HTERT RPE-1 (cell line): ENCODE measurements around the gene FAM110C.
"Not testable (repeated sequence)": the region's sequence is repeated elsewhere in the genome, so short reads cannot be mapped to it uniquely, and the experiment has no call there.

Experiments
- in situ Hi-C: fragments of 300-500 bp; cut with MboI; formaldehyde crosslinking; loops from 4 replicates; pipeline ENCODE4 v1.14.3; 2020; ENCODE audit warnings: low sequenced_read_pairs

FAM110C gene

GRCh38 chr2:44748-45341 lies 1.5 kb downstream of the FAM110C start:
- in situ Hi-C loops: no loop called here

GRCh38 chr2:42788-43187 lies 3.5 kb downstream of the FAM110C start:
- in situ Hi-C loops: no loop called here

- in situ Hi-C loops: no loop called here
These were observed 5.8 kb downstream of the FAM110C start for GRCh38 chr2:40465-40864.

DNA sequence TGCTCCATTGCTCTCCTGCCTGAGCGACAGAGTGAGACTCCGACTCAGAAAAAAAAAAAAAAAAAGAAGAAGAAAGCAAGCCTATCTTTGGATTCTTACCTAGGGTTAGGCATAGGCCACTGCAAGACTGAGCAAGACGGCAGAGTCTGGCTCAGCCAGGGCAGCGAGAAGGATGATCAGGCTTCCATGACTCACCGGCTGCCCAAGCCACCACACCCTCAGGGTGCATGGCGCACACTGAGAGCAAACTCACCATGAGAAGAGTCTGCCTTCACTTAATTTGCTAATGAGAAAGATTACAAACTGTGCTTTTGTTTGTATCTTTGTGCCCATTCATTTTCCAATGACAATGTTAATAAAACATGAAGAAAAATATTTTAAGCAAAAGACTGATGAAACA lies 8.2 kb downstream of the FAM110C start:
- in situ Hi-C loops: no loop called here

- in situ Hi-C loops: no loop called here
These were observed 10.0 kb downstream of the FAM110C start for GRCh38 chr2:36318-36717.

- in situ Hi-C loops: no loop called here
These were observed 10.5 kb downstream of the FAM110C start for GRCh38 chr2:35852-36251.

GRCh38 chr2:33620-34019 lies 12.7 kb downstream of the FAM110C start:
- in situ Hi-C loops: no loop called here

- in situ Hi-C loops: no loop called here
These were observed 14.2 kb downstream of the FAM110C start for GRCh38 chr2:32068-32467.

GRCh38 chr2:29253-29652 lies 17.1 kb downstream of the FAM110C start:
- in situ Hi-C loops: no loop called here

GRCh38 chr2:28406-28975 lies 17.8 kb downstream of the FAM110C start:
- in situ Hi-C loops: no loop called here

- in situ Hi-C loops: no loop called here
These were observed 19.4 kb downstream of the FAM110C start for GRCh38 chr2:26891-27290.

DNA sequence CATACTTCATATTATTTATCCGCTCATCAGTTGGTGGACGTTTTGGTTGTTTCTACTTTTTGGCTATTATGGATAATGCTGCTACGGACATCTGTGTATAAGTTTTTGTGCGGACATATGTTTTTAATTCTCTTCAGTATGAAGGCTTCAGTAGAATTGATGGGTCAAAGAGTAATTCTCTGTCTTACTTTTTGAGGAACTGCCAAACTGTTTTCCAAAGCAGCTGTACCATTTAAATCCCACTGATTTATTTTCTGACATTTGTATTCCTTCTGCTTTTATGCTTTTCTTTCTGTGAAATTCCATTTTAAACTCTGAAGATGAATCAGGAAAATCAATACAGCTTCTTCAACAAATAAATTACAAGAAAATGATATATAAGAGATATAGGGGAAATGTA lies 20.8 kb downstream of the FAM110C start:
- in situ Hi-C loops: no loop called here

DNA sequence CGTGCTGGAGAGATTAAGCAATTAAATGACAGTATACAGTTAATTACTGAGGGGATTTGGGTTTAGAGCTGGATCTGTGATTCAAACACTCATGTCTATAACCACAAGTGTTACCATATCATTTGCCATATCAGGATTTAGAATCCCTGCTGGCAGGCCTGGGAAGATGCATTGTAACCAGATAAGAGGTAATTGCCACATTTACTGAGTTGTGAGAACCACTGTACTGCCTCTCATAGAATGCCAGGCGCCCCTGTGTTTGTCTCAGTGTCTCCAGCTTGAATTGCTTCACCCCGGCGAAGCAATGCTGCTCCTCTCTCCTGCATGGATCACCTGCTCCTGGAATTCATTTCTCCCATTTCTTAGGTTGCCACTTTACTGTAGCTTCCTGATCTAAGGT lies 21.7 kb downstream of the FAM110C start:
- in situ Hi-C loops: not testable (repeated sequence)

- in situ Hi-C loops: no loop called here
These were observed 22.2 kb downstream of the FAM110C start for GRCh38 chr2:24107-24506.

GRCh38 chr2:23283-23682 lies 23.0 kb downstream of the FAM110C start:
- in situ Hi-C loops: no loop called here

GRCh38 chr2:22244-22643 lies 24.1 kb downstream of the FAM110C start:
- in situ Hi-C loops: not testable (repeated sequence)

- in situ Hi-C loops: not testable (repeated sequence)
These were observed 26.0 kb downstream of the FAM110C start for GRCh38 chr2:20259-20658.

DNA sequence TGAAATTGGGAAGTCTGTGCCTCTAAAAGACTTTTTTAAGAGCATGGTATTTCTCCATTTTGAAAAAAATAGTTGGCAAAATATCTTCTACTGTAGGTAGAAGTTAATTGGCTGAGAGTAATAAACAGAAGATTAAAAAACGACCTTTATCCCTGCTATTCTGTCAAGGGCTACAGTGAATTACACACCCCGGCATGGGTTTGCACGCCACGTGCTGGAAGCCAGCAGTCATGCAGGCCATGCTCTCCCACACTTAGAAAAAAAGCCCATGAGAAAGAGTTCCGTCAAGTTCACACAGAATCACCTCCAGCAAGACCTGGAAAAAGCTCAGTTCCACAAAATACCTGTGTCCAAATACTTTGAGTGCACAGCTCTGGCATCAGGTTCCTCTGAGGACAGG lies 26.8 kb downstream of the FAM110C start:
- in situ Hi-C loops: no loop called here

DNA sequence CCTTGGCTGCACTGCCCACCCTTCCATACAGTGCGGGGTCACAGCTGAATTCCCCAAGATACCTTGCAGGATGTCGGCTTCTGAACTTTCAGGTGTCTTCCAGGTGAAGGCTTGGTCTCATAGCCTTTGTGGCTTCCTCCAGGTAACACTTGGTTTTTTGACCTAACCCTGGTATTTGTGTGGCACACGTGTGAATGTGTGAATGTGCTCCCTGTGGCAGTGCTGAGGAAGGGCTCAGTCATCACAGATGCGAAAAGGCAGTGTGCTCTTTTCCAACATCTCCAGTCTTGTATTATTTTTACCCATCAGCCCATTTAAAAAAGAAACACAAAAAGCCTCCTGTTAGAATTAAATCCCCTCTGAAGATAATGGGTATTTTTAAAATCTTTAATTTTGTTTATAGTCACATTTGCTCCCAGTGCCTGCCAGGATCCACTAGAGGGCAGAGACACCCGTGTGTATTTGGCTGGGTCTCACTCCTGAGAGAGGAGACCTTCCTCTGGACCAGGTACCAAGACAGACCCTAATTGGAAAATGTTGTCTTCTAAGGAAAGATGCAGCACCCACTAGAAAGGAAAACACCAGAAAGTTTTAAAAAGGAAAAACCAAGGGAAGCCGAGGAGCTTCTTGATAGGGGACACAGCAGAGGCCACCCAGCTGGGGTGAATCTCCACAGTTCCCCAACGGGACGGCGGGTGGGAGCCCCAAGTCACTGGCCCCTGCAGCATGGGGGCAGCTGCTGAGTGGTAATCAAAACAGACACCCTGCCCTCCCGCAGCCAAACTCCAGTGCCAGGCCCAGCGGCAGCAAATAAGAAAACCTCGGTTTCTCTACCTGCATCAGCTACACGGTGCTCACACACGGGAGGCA lies 27.7 kb downstream of the FAM110C start:
- in situ Hi-C loops: no loop called here

DNA sequence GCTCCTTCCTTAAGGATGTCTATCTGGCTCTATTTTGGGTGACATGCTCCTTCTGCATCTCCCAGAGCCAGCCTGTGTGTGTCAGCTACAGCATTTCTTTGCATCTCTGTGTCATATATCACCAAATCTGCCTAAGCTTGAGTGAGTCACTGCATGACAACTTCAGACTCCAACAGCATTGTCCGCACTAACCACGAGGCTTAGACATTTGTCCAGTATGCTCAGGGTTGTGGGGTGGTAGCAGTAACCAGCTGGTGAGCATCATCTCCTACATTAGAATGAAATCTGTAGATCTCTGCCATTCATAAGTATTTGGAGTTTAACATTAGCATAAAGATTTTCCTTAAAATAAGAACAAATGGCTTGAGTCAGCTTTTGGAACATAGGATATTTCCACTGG lies 30.4 kb downstream of the FAM110C start:
- in situ Hi-C loops: not testable (repeated sequence)

DNA sequence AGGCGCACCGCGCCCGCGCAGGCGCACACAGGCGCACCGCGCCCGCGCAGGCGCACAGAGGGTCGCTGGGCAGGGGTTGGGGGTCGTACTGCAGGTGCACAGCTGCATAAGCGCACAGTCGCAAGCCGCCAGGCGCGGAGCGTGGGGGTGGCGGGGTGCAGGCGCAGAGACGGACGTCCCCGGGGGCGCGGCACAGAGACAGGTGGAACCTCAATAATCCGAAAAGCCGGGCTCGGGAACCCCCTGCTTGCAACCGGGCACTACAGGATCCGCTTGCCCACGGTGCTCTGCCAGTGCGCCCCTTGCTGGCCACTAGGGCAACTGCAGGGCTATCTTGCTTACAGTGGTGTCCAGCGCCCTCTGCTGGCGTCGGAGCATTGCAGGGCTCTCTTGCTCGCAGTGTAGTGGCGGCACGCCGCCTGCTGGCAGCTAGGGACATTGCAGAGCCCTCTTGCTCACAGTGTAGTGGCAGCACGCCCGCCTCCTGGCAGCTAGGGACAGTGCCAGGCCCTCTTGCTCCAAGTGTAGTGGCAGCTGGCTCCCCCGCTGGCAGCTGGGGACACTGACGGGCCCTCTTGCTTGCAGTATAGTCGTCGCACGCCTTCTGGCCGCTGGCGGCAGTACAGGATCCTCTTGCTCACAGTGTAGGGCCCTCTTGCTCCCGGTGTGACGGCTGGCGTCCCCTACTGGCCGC lies 34.9 kb downstream of the FAM110C start:
- in situ Hi-C loops: no loop called here
